ENCODE measurements around the gene CNTFR. TPM values are rescaled to one million over a fixed set of nuclear protein-coding genes. Genes with fewer than 3 reads are reported as not detected.

The CNTFR gene
- total and polyA plus RNA-seq, 2 donors (not counting 1 experiment from before 2014, with no cell fraction given), result not detected

DNA sequence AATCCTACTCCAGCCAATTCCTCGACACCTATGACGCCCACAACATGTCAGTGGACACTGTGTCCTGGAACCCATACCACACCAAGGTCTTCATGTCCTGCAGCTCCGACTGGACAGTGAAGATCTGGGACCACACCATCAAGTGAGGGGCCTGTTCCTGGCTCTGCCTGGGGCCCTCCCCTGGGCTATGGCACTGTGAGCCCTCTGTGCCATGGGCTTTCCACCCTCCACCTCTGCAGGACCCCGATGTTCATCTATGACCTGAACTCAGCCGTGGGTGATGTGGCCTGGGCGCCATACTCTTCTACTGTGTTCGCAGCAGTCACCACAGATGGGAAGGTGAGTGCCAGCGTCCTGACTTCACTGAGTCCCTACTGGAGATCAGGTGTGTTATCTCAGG, 75.1 kb downstream of the CNTFR start:
- no peaks in the 10 kb centered on the region for H3K9me3 Mint-ChIP-seq (ENCODE audit: insufficient read depth)
- no peak overlapping the region for H2AFZ ChIP-seq (ENCODE audit: insufficient read depth, low read depth, low read length, poor library complexity, severe bottlenecking)
- no peaks in the 10 kb centered on the region for H3K4me1 Mint-ChIP-seq
- no peak overlapping the region for H3K4me3 Mint-ChIP-seq
- no peaks in the 10 kb centered on the region for H3K36me3 ChIP-seq (replicated peaks in 1 of 2; ENCODE audit: control extremely low read depth in 1 of 2, control insufficient read depth in 1 of 2, extremely low read depth in 1 of 2, insufficient read depth in 2 of 2, low read length in 1 of 2)
- DNase-seq (no peak), ATAC-seq (ENCODE audit: low read depth) (no peak)
- H3K4me1 ChIP-seq (ENCODE audit: control insufficient read depth in 2 of 2, insufficient read depth in 2 of 2, low read length in 2 of 2), result no peaks in the 10 kb centered on the region
- 90% methylated on average over 8 of the region's 8 CpGs for WGBS (ENCODE audit: insufficient coverage)
- H3K4me3 ChIP-seq (ENCODE audit: control extremely low read depth in 1 of 5, extremely low read depth in 1 of 5, insufficient read depth in 1 of 5, low read depth in 2 of 5, low read length in 4 of 5), result no peak overlapping the region
- ChIA-PET POLR2A (no interaction called here), CTCF (interaction anchor here (3.6 kb wide), 1 partner anchor 13 kb away, joined by 14 read pairs; no protein-coding TSS in a partner anchor)
- no peak for TF ChIP-seq EZH2 (IDR thresholded peaks at IDR 0.05; ENCODE audit: borderline replicate concordance, insufficient read depth, low read depth, low read length, poor library complexity, severe bottlenecking)
- TF ChIP-seq, protein P1, sequence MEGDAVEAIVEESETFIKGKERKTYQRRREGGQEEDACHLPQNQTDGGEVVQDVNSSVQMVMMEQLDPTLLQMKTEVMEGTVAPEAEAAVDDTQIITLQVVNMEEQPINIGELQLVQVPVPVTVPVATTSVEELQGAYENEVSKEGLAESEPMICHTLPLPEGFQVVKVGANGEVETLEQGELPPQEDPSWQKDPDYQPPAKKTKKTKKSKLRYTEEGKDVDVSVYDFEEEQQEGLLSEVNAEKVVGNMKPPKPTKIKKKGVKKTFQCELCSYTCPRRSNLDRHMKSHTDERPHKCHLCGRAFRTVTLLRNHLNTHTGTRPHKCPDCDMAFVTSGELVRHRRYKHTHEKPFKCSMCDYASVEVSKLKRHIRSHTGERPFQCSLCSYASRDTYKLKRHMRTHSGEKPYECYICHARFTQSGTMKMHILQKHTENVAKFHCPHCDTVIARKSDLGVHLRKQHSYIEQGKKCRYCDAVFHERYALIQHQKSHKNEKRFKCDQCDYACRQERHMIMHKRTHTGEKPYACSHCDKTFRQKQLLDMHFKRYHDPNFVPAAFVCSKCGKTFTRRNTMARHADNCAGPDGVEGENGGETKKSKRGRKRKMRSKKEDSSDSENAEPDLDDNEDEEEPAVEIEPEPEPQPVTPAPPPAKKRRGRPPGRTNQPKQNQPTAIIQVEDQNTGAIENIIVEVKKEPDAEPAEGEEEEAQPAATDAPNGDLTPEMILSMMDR (IDR thresholded peaks at IDR 0.05), result no peak
- H3K27ac Mint-ChIP-seq, result no peak overlapping the region
- no peak overlapping the region for H3K27ac ChIP-seq (ENCODE audit: low read length in 2 of 2)
- intact Hi-C loops (cut with micrococcal nuclease), result no loop called here
- H3K9ac ChIP-seq (ENCODE audit: low read length), result no peak overlapping the region
- peaks cover 0 to 3% (median 0%) of the 10 kb centered on the region in 4 experiments for H3K27me3 ChIP-seq (replicated peaks in 1 of 4; ENCODE audit: control extremely low read depth in 1 of 4, control insufficient read depth in 3 of 4, insufficient read depth in 4 of 4, low read length in 3 of 4)
- H4K20me1 ChIP-seq (ENCODE audit: control insufficient read depth, insufficient read depth, low read length, poor library complexity, severe bottlenecking), result no peaks in the 10 kb centered on the region
- H3K27me3 Mint-ChIP-seq, result peaks cover 11% of the 10 kb centered on the region
- H3K4me2 ChIP-seq (replicated peaks; ENCODE audit: low read depth, low read length, poor library complexity, severe bottlenecking), result no peak overlapping the region
- H3K9me3 ChIP-seq (ENCODE audit: control extremely low read depth in 1 of 3, control insufficient read depth in 2 of 3, insufficient read depth in 1 of 3, low read length in 2 of 3), result no peaks in the 10 kb centered on the region
- H3K79me2 ChIP-seq (ENCODE audit: control insufficient read depth, insufficient read depth, low read length), result no peaks in the 10 kb centered on the region

DNA sequence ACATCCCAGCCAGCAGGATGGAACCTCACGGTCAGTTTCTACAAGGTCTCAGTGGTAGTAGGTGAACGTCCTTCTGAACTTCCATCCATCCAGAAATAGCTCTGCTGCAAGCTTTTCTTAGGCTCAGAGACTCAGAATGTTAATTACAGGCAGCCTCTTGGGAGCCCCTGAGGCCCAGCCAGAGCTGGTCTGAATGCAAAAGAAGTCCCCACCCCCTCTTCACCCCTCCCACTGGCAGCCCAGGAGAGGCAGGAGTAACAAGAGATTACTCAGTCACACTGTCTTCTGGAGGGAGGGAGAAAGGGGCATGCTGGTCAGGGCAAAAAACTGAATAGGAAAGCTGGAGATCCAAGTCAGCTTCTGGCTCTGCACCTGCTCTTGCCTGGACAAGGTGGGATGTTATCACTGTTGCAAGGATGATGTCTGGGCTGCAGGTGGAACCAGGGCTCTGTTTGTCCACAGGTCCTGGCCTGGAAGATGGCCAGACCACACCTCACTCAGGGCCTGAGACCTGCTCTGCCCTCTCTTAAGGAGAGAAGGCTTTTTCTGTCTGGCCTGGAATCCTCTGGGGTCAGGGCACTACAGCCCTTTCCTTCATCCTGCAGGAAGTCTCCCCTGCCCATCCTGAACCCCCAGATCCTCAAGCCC, 75.8 kb downstream of the CNTFR start:
- no peaks in the 10 kb centered on the region for H4K20me1 ChIP-seq (ENCODE audit: control insufficient read depth, insufficient read depth, low read length, poor library complexity, severe bottlenecking)
- H3K4me1 ChIP-seq (ENCODE audit: control insufficient read depth in 2 of 2, insufficient read depth in 2 of 2, low read length in 2 of 2), result no peaks in the 10 kb centered on the region
- TF ChIP-seq, protein P1 (IDR thresholded peaks at IDR 0.05), result no peak
- no peak for TF ChIP-seq EZH2 (IDR thresholded peaks at IDR 0.05; ENCODE audit: borderline replicate concordance, insufficient read depth, low read depth, low read length, poor library complexity, severe bottlenecking)
- H3K4me2 ChIP-seq (replicated peaks; ENCODE audit: low read depth, low read length, poor library complexity, severe bottlenecking), result no peak overlapping the region
- CTCF ChIA-PET, result interaction anchor here (0.6 to 3.6 kb wide), 2 partner anchors 12 to 120 kb away, joined by 5 to 14 read pairs; no protein-coding TSS in a partner anchor
- H3K9ac ChIP-seq (ENCODE audit: low read length), result no peak overlapping the region
- H3K4me3 ChIP-seq (ENCODE audit: control extremely low read depth in 1 of 5, extremely low read depth in 1 of 5, insufficient read depth in 1 of 5, low read depth in 2 of 5, low read length in 4 of 5), result no peak overlapping the region
- H3K27ac Mint-ChIP-seq, result no peak overlapping the region
- no peaks in the 10 kb centered on the region for H3K9me3 Mint-ChIP-seq (ENCODE audit: insufficient read depth)
- H3K4me3 Mint-ChIP-seq, result no peak overlapping the region
- H3K27me3 ChIP-seq (replicated peaks in 1 of 4; ENCODE audit: control extremely low read depth in 1 of 4, control insufficient read depth in 3 of 4, insufficient read depth in 4 of 4, low read length in 3 of 4), result peaks cover 0 to 3% (median 0%) of the 10 kb centered on the region in 4 experiments
- WGBS (ENCODE audit: insufficient coverage), result 56% methylated on average over 2 of the region's 2 CpGs
- no peaks in the 10 kb centered on the region for H3K4me1 Mint-ChIP-seq
- no peak for DNase-seq
- no peaks in the 10 kb centered on the region for H3K9me3 ChIP-seq (ENCODE audit: control extremely low read depth in 1 of 3, control insufficient read depth in 2 of 3, insufficient read depth in 1 of 3, low read length in 2 of 3)
- no peak overlapping the region for H2AFZ ChIP-seq (ENCODE audit: insufficient read depth, low read depth, low read length, poor library complexity, severe bottlenecking)
- intact Hi-C loops (cut with micrococcal nuclease), result no loop called here
- no peaks in the 10 kb centered on the region for H3K36me3 ChIP-seq (replicated peaks in 1 of 2; ENCODE audit: control extremely low read depth in 1 of 2, control insufficient read depth in 1 of 2, extremely low read depth in 1 of 2, insufficient read depth in 2 of 2, low read length in 1 of 2)
- ATAC-seq (ENCODE audit: low read depth), result no peak
- POLR2A ChIA-PET, result no interaction called here
- no peak overlapping the region for H3K27ac ChIP-seq (ENCODE audit: low read length in 2 of 2)
- no peaks in the 10 kb centered on the region for H3K79me2 ChIP-seq (ENCODE audit: control insufficient read depth, insufficient read depth, low read length)
- H3K27me3 Mint-ChIP-seq, result peaks cover 15% of the 10 kb centered on the region

Data from B cell (primary cell).